Activated CD4-positive, alpha-beta T cell treated with anti-CD3 and anti-CD28 coated beads for 36 hours (primary cell): Measurements from ENCODE around the gene TRPM2. TPM values are rescaled to one million over a fixed set of nuclear protein-coding genes. Genes with fewer than 3 reads are reported as not detected.

Experiments
- ATAC-seq: fragments of 200-7000 bp; cut with Tn5 transposase; one replicate; pipeline ENCODE4 v1.10.0; 2021; ENCODE audit warnings: mild to moderate bottlenecking, moderate library complexity
- CTCF ChIA-PET: fragments of 350-600 bp; sonication (Branson Sonifier 250); formaldehyde crosslinking; loops from one replicate; lab custom pipeline; 2021; ENCODE audit warnings: antibody characterized with exemption; lab: Charles Lee
- POLR2A ChIA-PET: fragments of 350-600 bp; sonication (Branson Sonifier 250); formaldehyde crosslinking; loops from one replicate; lab custom pipeline; 2021; ENCODE audit warnings: antibody characterized with exemption, inconsistent platforms; lab: Charles Lee
- DNase-seq: peaks from one replicate; pipeline ENCODE4 v3.0.0-alpha.2; 2020
- H3K27ac Mint-ChIP-seq: one replicate; pipeline ENCODE4 v1.8.0; 2021; ENCODE audit warnings: mixed read lengths
- H3K27me3 Mint-ChIP-seq: one replicate; pipeline ENCODE4 v1.8.0; 2021; ENCODE audit warnings: mixed read lengths
- H3K36me3 Mint-ChIP-seq: one replicate; pipeline ENCODE4 v1.8.0; 2021; ENCODE audit warnings: low read depth, mixed read lengths
- H3K4me1 Mint-ChIP-seq: one replicate; pipeline ENCODE4 v1.8.0; 2021; ENCODE audit warnings: mixed read lengths
- H3K4me3 Mint-ChIP-seq: one replicate; pipeline ENCODE4 v1.8.0; 2021; ENCODE audit warnings: mild to moderate bottlenecking, moderate library complexity, mixed read lengths
- H3K9me3 Mint-ChIP-seq: one replicate; pipeline ENCODE4 v1.8.0; 2021; ENCODE audit warnings: low read depth, mixed read lengths
- intact Hi-C, 2 experiments: fragments of 100-400 bp; cut with DNase I in 1 of 2; cut with micrococcal nuclease in 1 of 2; formaldehyde crosslinking; loops; one replicate each; pipeline versions ENCODE4 v1.14.2 to v1.15.1; 2022 to 2024; cut with DNase I, micrococcal nuclease
- total RNA-seq, 2 experiments: library from RNA; stranded (reverse); gene quantifications; one replicate each; pipeline ENCODE4 v1.2.3, GENCODE V29; 2021

Gene TRPM2
- total RNA-seq, 2 experiments from 2014 or later = 1.5 to 1.7 TPM

DNA sequence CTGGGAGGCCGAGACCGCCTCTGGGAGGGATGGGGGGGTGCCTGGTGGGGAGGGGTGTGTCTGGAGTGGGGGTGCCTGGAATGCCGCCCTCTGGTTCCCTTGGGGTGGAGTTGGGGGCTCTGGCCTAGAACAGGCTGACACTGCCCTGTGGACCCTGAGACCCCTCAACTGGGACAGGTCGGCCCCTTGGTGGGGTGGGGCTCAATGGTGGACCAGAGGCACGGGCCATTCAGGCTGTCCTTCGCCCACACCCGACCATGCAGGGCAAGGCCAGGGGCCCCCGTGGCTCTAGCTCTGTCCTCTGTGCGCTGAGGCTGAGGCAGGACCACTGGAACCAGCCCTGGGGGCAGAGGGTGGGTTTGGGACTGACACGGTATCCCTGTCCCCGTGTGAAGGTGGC lies 38.9 kb upstream of the TRPM2 start:
- Mint-ChIP-seq H3K27ac (no peak overlapping the region), H3K36me3 (peaks cover 10% of the 10 kb centered on the region), H3K4me3 (no peak overlapping the region), H3K27me3 (no peaks in the 10 kb centered on the region), H3K9me3 (no peaks in the 10 kb centered on the region), H3K4me1 (no peaks in the 10 kb centered on the region)
- POLR2A ChIA-PET = no interaction called here
- DNase-seq (no peak), ATAC-seq (no peak)
- intact Hi-C loops = no loop called here
- CTCF ChIA-PET = no interaction called here

DNA sequence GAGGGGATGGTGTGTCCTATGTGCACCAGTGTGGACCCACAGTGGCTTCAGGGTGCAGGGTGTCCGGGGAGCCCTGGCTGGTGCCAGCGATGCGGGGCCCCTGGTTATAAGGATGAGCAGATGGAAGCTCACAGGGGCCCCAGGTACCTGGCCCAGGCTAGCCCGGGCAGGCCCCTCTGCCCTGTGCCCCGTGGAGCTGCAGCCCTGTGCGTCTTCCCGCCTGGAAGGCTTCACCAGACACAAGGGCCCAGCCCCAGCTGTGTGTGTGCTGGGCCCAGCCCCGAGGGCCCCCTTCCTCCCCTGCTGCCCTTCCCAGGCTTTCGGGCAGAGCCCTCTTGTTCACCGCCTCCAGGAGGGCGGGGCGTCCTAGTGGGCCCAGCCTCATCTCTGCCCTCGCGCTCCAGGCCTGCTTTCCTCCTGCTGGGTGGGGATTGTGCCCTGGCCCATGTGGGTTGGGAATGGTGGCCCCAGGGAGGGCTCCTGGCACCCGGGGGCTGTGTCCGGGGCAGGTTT lies 37.7 kb upstream of the TRPM2 start:
- CTCF ChIA-PET = no interaction called here
- POLR2A ChIA-PET = no interaction called here
- H3K36me3 Mint-ChIP-seq = peaks cover 10% of the 10 kb centered on the region
- DNase-seq (no peak), ATAC-seq (no peak)
- H3K27me3 Mint-ChIP-seq = no peaks in the 10 kb centered on the region
- no peak overlapping the region for H3K4me3 Mint-ChIP-seq
- H3K9me3 Mint-ChIP-seq = no peaks in the 10 kb centered on the region
- no peak overlapping the region for H3K27ac Mint-ChIP-seq
- intact Hi-C loops = no loop called here
- no peaks in the 10 kb centered on the region for H3K4me1 Mint-ChIP-seq

DNA sequence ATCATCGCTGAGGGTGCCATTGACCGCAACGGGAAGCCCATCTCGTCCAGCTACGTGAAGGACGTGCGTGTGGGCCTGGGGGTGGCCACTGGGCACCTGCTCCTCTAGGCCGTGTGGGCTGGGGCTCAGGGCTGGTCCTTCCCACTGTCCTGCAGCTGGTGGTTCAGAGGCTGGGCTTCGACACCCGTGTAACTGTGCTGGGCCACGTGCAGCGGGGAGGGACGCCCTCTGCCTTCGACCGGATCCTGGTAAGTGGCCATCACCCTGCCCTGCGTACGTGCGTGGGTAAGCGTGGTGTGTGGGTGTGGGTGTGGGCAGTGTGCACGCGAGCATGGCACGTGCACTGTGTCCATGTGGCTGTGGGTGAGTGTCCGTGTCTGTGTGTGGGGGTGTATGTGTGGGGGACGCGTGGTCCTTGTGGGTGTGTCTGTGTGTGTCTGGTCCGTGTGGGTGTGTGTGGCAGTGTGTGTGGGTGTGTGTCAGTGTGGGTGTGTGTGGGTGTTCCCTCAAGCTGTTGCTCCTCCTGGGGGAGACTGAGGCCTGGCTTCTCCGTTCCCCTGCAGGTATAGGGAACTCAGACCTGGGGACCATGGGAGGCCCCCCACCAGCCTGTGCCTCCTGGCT lies 37.0 kb upstream of the TRPM2 start:
- no peak overlapping the region for H3K4me3 Mint-ChIP-seq
- no peak for ATAC-seq
- H3K4me1 Mint-ChIP-seq = no peaks in the 10 kb centered on the region
- no peak for DNase-seq
- peak overlapping the region; percentile 4 for H3K27ac Mint-ChIP-seq
- peaks cover 5% of the 10 kb centered on the region for H3K36me3 Mint-ChIP-seq
- no peaks in the 10 kb centered on the region for H3K27me3 Mint-ChIP-seq
- CTCF ChIA-PET = no interaction called here
- H3K9me3 Mint-ChIP-seq = no peaks in the 10 kb centered on the region
- POLR2A ChIA-PET = no interaction called here
- intact Hi-C loops = no loop called here

DNA sequence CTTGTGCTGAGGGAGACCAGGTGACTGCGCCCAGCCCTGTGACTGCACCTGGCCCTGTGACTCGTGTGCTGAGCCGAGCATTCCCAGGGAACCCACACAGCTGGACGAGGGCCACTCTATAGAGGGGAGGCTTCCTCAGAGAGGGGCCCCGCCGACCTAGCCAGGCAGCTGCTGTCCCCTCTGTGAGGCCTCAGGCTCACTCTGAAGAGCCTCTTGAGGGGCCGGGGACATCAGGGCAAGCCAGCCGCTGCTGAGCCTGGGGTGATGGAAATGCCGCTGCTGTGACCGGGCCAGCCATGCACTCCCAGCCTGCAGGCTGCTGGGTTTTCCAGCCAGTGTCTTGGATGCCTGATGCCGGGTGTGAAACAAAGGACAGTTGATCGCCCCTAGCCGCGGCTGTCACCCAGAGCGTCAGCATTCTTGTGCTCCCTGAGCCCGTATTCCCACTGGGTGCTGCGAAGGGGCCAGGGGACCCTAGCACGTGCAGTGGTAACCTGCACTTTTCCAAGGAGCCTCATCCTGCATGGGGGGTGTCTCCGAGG lies 36.1 kb upstream of the TRPM2 start:
- ChIA-PET POLR2A (no interaction called here), CTCF (no interaction called here)
- H3K36me3 Mint-ChIP-seq = peaks cover 5% of the 10 kb centered on the region

DNA sequence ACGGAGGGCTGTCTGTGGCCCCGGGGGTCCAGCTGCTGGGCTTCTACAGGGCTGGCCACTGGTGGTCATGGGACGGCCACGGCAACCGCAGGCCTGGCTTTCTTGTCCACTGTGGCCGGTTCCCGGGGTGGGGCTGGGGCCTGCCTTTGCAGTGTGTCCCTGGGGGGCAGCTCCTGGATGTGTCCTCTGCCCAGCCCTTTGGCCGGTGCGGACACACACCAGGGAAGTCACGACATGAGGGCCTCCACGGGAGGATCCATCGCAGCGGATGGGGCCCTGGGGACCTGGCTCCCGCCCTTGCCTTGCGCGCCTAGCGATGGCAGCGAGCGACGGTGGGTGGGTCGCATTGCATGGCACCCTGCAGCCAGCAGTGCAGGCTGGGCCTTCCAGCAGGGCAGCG lies 35.5 kb upstream of the TRPM2 start:
- intact Hi-C loops = no loop called here
- H3K4me1 Mint-ChIP-seq = no peaks in the 10 kb centered on the region
- ChIA-PET CTCF (no interaction called here), POLR2A (no interaction called here)
- no peak for DNase-seq
- no peak overlapping the region for H3K27ac Mint-ChIP-seq
- H3K27me3 Mint-ChIP-seq = no peaks in the 10 kb centered on the region
- peaks cover 5% of the 10 kb centered on the region for H3K36me3 Mint-ChIP-seq
- no peaks in the 10 kb centered on the region for H3K9me3 Mint-ChIP-seq
- H3K4me3 Mint-ChIP-seq = no peak overlapping the region
- ATAC-seq = no peak

More for the DNA sequence above, 36.1 kb upstream of the TRPM2 start:
- DNase-seq (no peak), ATAC-seq (no peak)
- no peak overlapping the region for H3K27ac Mint-ChIP-seq
- H3K4me1 Mint-ChIP-seq = no peaks in the 10 kb centered on the region
- H3K4me3 Mint-ChIP-seq = no peak overlapping the region
- no peaks in the 10 kb centered on the region for H3K27me3 Mint-ChIP-seq
- intact Hi-C loops = no loop called here
- H3K9me3 Mint-ChIP-seq = no peaks in the 10 kb centered on the region

DNA sequence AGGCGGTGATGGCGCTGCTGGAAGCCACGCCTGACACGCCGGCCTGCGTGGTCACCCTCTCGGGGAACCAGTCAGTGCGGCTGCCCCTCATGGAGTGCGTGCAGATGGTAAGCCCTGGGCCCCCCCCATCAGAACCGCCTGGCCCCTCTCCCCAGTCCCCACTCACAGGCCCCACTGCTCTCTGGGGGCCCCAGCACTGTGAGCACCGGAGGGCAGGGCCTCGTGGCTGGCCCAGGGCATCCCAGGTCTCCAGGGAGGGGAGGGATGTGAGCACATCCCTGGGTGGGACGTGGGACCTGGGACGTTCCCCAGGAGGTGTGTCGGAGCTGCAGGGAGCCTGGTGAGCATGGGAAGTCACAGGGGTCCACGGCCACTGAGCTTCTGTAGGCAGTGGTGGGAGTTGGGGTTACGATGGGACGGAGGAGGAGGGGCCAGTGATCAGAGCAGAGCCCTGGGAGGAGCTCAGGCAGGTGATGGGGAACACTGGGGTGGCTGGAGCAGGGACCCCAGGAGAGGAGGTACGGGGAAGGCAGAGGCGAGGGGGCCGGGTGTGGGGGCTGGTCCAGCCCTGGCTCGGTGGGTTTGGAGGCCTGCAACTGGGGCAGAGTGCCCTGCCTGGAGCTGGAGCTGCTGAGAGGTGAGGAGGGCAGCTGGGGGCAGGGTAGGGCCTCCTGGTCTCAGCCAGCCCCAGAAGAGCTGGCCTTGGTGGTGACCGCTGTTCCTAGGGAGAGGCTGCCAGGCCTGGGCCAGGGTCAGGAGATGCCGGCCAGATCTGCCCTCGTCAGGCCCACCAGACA lies 34.7 kb upstream of the TRPM2 start:
- ChIA-PET CTCF (no interaction called here), POLR2A (no interaction called here)
- ATAC-seq (no peak), DNase-seq (no peak)
- no peak overlapping the region for H3K27ac Mint-ChIP-seq
- H3K4me1 Mint-ChIP-seq = no peaks in the 10 kb centered on the region
- no peaks in the 10 kb centered on the region for H3K9me3 Mint-ChIP-seq
- H3K36me3 Mint-ChIP-seq = peaks cover 7% of the 10 kb centered on the region
- intact Hi-C loops = no loop called here
- no peaks in the 10 kb centered on the region for H3K27me3 Mint-ChIP-seq
- no peak overlapping the region for H3K4me3 Mint-ChIP-seq

DNA sequence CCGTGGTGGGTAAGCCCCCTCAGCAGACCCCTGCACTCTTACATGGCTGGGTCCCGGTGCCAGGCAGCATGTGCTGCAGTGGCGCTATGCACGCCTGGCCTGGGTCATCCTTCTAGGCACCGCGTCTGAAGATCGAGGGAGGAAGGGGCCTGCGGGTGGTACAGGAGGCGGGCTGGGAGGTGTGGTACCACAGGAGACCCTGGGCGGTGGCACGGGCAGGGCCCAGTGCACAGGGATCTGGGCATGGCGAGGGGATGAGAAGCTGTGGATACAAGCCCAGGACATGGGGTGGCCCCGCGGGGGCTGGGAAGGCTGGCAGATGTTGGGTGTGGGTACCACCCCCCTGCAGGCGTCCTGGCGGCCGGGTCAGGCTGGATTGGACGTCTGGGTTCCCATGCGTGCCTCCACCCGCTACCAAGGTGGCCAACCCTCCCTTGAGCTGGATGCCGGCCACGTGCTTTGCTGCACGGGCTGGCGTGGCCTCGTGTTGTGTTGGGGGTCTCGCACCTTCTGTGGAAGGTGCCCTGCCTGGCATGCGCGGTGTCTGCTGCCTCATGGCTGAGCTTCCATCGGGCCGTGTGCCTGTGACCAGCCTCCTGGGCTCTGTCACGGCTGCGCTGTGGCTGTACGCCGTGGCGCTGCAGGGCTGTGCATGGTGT lies 33.9 kb upstream of the TRPM2 start:
- H3K4me1 Mint-ChIP-seq = no peaks in the 10 kb centered on the region
- no peak overlapping the region for H3K27ac Mint-ChIP-seq
- POLR2A ChIA-PET = interaction anchor here (0.6 kb wide), 1 partner anchor 12 kb away, joined by 4 read pairs; no protein-coding TSS in a partner anchor
- no peak for ATAC-seq
- CTCF ChIA-PET = no interaction called here
- no peaks in the 10 kb centered on the region for H3K27me3 Mint-ChIP-seq
- H3K4me3 Mint-ChIP-seq = no peak overlapping the region
- DNase-seq = no peak
- intact Hi-C loops = loop anchor here in 1 of 2 experiments (5.0 kb wide), 1 partner anchor 37 kb away; no protein-coding TSS in a partner anchor
- H3K9me3 Mint-ChIP-seq = no peaks in the 10 kb centered on the region
- peaks cover 7% of the 10 kb centered on the region for H3K36me3 Mint-ChIP-seq

DNA sequence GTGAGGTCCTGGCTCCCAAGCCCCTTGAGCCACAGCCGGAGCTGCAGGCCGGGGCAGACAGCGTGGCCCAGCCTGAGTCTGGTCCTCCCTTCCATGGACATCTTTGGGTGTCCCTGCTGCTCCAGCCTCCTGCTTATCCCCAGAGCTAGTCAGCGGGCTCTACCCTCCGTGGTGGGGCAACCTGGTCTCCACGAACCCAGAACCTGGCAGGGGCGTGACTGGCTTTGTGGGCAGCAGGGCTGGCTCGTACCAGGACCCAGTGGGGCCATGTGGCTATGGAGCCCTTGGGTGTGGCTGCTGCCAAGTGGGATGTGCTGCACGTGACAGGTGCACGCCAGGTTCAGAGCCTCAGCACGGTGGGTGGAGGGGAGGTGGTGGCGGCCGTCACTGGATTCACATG lies 32.6 kb upstream of the TRPM2 start:
- Mint-ChIP-seq H3K9me3 (no peaks in the 10 kb centered on the region), H3K27me3 (no peaks in the 10 kb centered on the region), H3K4me3 (no peak overlapping the region), H3K36me3 (peaks cover 7% of the 10 kb centered on the region), H3K4me1 (no peaks in the 10 kb centered on the region), H3K27ac (no peak overlapping the region)
- POLR2A ChIA-PET = no interaction called here
- no peak for ATAC-seq
- intact Hi-C loops = loop anchor here in 1 of 2 experiments (5.0 kb wide), 1 partner anchor 39 kb away; no protein-coding TSS in a partner anchor
- CTCF ChIA-PET = no interaction called here
- DNase-seq = no peak

DNA sequence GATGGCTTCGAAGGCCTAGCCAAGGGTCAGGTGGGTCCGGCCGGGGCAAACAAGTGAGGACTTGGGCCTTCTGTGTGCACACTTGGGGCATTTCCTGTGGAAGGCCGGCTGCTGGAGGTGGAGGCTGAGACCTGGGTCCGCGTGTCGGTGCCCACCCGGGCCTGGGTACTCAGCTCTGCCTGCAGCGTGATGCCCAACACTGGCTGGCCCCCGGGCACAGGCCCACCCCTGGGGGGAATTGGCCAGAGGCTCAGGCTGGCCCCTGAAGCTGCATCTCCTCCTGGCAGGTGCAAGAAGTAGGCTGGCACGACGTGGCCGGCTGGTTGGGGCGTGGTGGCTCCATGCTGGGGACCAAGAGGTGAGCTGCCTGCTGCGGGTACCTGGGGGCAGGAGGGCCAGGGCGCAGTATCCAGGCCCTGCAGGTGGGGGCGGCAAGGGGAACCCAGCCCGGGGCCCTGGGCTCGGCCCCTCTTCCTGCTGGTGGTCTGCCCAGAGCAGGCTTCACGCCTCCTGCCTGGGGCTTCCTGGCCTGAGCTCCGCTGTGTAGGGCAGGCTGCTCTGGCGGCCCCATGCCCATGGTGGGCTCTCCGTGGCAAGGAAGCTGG lies 31.5 kb upstream of the TRPM2 start:
- ChIA-PET POLR2A (no interaction called here), CTCF (no interaction called here)
- H3K4me1 Mint-ChIP-seq = no peaks in the 10 kb centered on the region
- ATAC-seq (no peak), DNase-seq (no peak)
- intact Hi-C loops = loop anchor here in 1 of 2 experiments (5.0 kb wide), 1 partner anchor 40 kb away; no protein-coding TSS in a partner anchor
- H3K27me3 Mint-ChIP-seq = no peaks in the 10 kb centered on the region
- peaks cover 3% of the 10 kb centered on the region for H3K36me3 Mint-ChIP-seq
- no peak overlapping the region for H3K27ac Mint-ChIP-seq
- no peak overlapping the region for H3K4me3 Mint-ChIP-seq
- H3K9me3 Mint-ChIP-seq = no peaks in the 10 kb centered on the region

DNA sequence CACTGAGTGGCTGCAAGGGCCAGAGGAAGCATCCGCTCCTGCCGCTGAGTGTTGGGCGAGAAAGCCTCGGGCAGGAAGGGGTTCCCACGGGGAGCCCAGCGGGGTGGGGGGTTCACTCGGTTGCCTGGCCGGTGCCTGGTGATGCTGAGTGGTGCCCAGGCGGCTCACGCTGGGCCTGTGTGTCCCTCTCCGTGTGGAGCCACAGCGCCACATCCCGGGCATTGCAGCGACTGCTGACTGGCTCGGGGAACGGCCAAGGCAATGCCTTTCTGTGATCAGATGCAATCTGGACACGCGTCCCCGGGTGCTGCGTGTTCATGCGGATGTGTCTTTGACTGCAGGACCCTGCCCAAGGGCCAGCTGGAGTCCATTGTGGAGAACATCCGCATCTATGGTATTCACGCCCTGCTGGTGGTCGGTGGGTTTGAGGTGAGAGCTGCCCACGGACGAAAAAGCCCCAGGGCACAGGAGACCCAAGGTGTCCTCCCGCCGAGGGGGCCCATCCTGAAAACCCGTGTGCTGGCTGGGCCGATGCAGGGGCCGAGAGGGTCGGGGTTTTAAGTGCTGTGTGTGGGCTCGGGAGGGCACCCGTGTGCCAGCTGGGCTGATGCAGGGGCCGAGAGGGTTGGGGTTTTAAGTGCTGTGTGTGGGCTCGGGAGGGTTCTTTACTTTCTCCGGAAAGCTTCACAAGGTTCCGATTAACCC lies 30.6 kb upstream of the TRPM2 start:
- ChIA-PET POLR2A (no interaction called here), CTCF (no interaction called here)
- ATAC-seq (no peak), DNase-seq (no peak)
- no peak overlapping the region for H3K27ac Mint-ChIP-seq
- no peaks in the 10 kb centered on the region for H3K27me3 Mint-ChIP-seq
- H3K9me3 Mint-ChIP-seq = no peaks in the 10 kb centered on the region
- no peaks in the 10 kb centered on the region for H3K4me1 Mint-ChIP-seq
- intact Hi-C loops = loop anchor here in 1 of 2 experiments (5.0 kb wide), 1 partner anchor 40 kb away; no protein-coding TSS in a partner anchor
- H3K4me3 Mint-ChIP-seq = no peak overlapping the region
- H3K36me3 Mint-ChIP-seq = peaks cover 3% of the 10 kb centered on the region
